ENCODE measurements around the gene VHLL.

Gene VHLL

GRCh38 chr1:156257711-156258110, 41.4 kb downstream of the VHLL start:
- DNase-seq (ENCODE audit: low read depth, low spot score), result no peak

- no peak for DNase-seq (ENCODE audit: low read depth, low spot score)
Measured at GRCh38 chr1:156253634-156254033, 45.5 kb downstream of the VHLL start.

- DNase-seq (ENCODE audit: low read depth, low spot score), result no peak
Measured at GRCh38 chr1:156251527-156251926, 47.6 kb downstream of the VHLL start.

- no peak for DNase-seq (ENCODE audit: low read depth, low spot score)
Measured at GRCh38 chr1:156249593-156249992, 49.5 kb downstream of the VHLL start.
